Endothelial cell of umbilical vein (primary cell): ENCODE measurements around the gene APCDD1. TPM values are rescaled to one million over a fixed set of nuclear protein-coding genes. Genes with fewer than 3 reads are reported as not detected.

Experiments
- BruUV-seq: library from RNA; stranded (reverse); fragments of 400-500 nt; replicated peaks from 2 replicates; lab custom pipeline; 2021; lab: Mats Ljungman, UMichigan
- CTCF ChIA-PET: fragments of 300-600, 350-600 bp; sonication (Branson Sonifier 250); formaldehyde crosslinking; loops from one replicate; lab custom pipeline; 2021; ENCODE audit warnings: antibody characterized with exemption, inconsistent platforms; lab: Charles Lee
- POLR2A ChIA-PET: fragments of 300-600, 350-600 bp; sonication (Branson Sonifier 250); formaldehyde crosslinking; loops from one replicate; lab custom pipeline; 2021; ENCODE audit warnings: antibody characterized with exemption, inconsistent platforms; lab: Charles Lee
- DNase-seq: peaks from one replicate; pipeline ENCODE4 v3.0.0-alpha.2; 2011; ENCODE audit warnings: low read depth, low spot score
- FAIRE-seq: peaks from 2 replicates; lab custom pipeline; 2011; peaks lifted over from hg19 to GRCh38; lab: Jason Lieb, UNC
- H2AFZ ChIP-seq: 2 replicates; pipeline ENCODE4 v1.6.0; 2012; ENCODE audit warnings: low read depth, low read length, control low read depth, inconsistent platforms
- H3K27ac ChIP-seq: 2 replicates; pipeline ENCODE4 v1.5.1; 2011; ENCODE audit warnings: low read depth, mild to moderate bottlenecking, control low read depth, low read length, moderate library complexity; ENCODE audit not compliant: insufficient read depth
- H3K27me3 ChIP-seq, 2 experiments: 2 replicates each; pipeline versions ENCODE4 v1.6.0 to v1.6.1; 2011; ENCODE audit warnings: low read length in 2 of 2, mixed read lengths in 1 of 2; ENCODE audit not compliant: control insufficient read depth in 2 of 2, insufficient read depth in 2 of 2
- H3K36me3 ChIP-seq, 2 experiments: 2 replicates in 1 of 2; 3 replicates in 1 of 2; pipeline ENCODE4 v1.5.1; 2011; ENCODE audit warnings: low read length in 2 of 2, mild to moderate bottlenecking in 1 of 2, moderate library complexity in 1 of 2; ENCODE audit not compliant: control insufficient read depth in 2 of 2, insufficient read depth in 2 of 2; ENCODE audit errors: extremely low read depth in 1 of 2
- H3K4me1 ChIP-seq: 3 replicates; pipeline ENCODE4 v1.5.1; 2011; ENCODE audit warnings: mild to moderate bottlenecking, low read length; ENCODE audit not compliant: control insufficient read depth, insufficient read depth; ENCODE audit errors: extremely low read depth
- H3K4me2 ChIP-seq: 2 replicates; pipeline ENCODE4 v1.6.1; 2011; ENCODE audit warnings: low read length, control low read depth, mixed read lengths; ENCODE audit not compliant: insufficient read depth
- H3K4me3 ChIP-seq, 3 experiments: fragments of 200-600 bp in 1 of 3; sonication (generic), shearing (Covaris generic) in 1 of 3; replicated peaks in 1 of 3; 2 replicates each; pipeline ENCODE4 v1.5.1; 2011 to 2016; ENCODE audit warnings: control low read depth in 3 of 3, low read length in 3 of 3, mild to moderate bottlenecking in 2 of 3, inconsistent platforms in 1 of 3, low read depth in 1 of 3, moderate library complexity in 1 of 3; ENCODE audit not compliant: insufficient read depth in 1 of 3
- H3K79me2 ChIP-seq: 2 replicates; pipeline ENCODE4 v1.6.0; 2012; ENCODE audit warnings: low read length, inconsistent platforms; ENCODE audit not compliant: control insufficient read depth, insufficient read depth
- H3K9ac ChIP-seq: replicated peaks from 2 replicates; pipeline ENCODE3; 2011; ENCODE audit warnings: low read length, control low read depth; ENCODE audit not compliant: insufficient read depth; ENCODE audit errors: extremely low read depth
- H3K9me1 ChIP-seq: replicated peaks from 3 replicates; pipeline ENCODE4 v1.6.0; 2011; ENCODE audit warnings: mild to moderate bottlenecking, low read length; ENCODE audit not compliant: control insufficient read depth, insufficient read depth; ENCODE audit errors: extremely low read depth
- H3K9me3 ChIP-seq: replicated peaks from 2 replicates; pipeline ENCODE4 v1.5.1; 2012; ENCODE audit warnings: low read length, inconsistent platforms; ENCODE audit not compliant: control insufficient read depth, insufficient read depth
- H4K20me1 ChIP-seq: replicated peaks from 2 replicates; pipeline ENCODE3; 2011; ENCODE audit warnings: mild to moderate bottlenecking, low read length; ENCODE audit not compliant: control insufficient read depth, insufficient read depth; ENCODE audit errors: extremely low read depth
- CTCF ChIP-seq, 2 donors: IDR thresholded peaks; 1 replicate in 1 of 2; 2 replicates in 1 of 2; pipeline ENCODE4 v1.5.1; 2011; ENCODE audit warnings: low read length in 2 of 2, mild to moderate bottlenecking in 2 of 2, moderate library complexity in 2 of 2, control low read depth in 1 of 2, inconsistent platforms in 1 of 2, low read depth in 1 of 2; ENCODE audit not compliant: insufficient read depth in 1 of 2; ENCODE audit errors: extremely low read depth in 1 of 2
- EZH2 ChIP-seq: IDR thresholded peaks from 2 replicates; pipeline ENCODE4 v1.6.1; 2012; ENCODE audit warnings: borderline replicate concordance, low read depth, mild to moderate bottlenecking, moderate library complexity, low read length, inconsistent platforms; ENCODE audit not compliant: severe bottlenecking
- FOS ChIP-seq: IDR thresholded peaks from 2 replicates; pipeline ENCODE4 v1.6.1; 2011; ENCODE audit warnings: mild to moderate bottlenecking, low read length, moderate library complexity, borderline replicate concordance; ENCODE audit not compliant: insufficient read depth
- GATA2 ChIP-seq: IDR thresholded peaks from 2 replicates; pipeline ENCODE4 v1.7.0; 2011; ENCODE audit warnings: low read depth, mild to moderate bottlenecking, moderate library complexity, mixed read lengths, low read length; ENCODE audit not compliant: insufficient read length, insufficient read depth
- JUN ChIP-seq: IDR thresholded peaks from 2 replicates; pipeline ENCODE4 v1.6.1; 2011; ENCODE audit warnings: borderline replicate concordance, low read depth; ENCODE audit not compliant: insufficient read length, insufficient read depth
- MAX ChIP-seq: IDR thresholded peaks from 2 replicates; pipeline ENCODE4 v1.6.1; 2011; ENCODE audit not compliant: insufficient read depth, insufficient read length
- MYC ChIP-seq: IDR thresholded peaks from one replicate; pipeline ENCODE4 v1.6.1; 2011; ENCODE audit warnings: mild to moderate bottlenecking, low read depth, low read length
- POLR2A ChIP-seq: IDR thresholded peaks from 2 replicates; pipeline ENCODE4 v1.6.1; 2012; ENCODE audit warnings: low read depth, mild to moderate bottlenecking, control low read depth, low read length
- POLR2AphosphoS5 ChIP-seq: IDR thresholded peaks from 2 replicates; pipeline ENCODE4 v1.6.1; 2012; ENCODE audit warnings: low read depth, mild to moderate bottlenecking, control low read depth, low read length, moderate library complexity; ENCODE audit not compliant: insufficient read depth
- dilution Hi-C: fragments of 300-500 bp; cut with MboI; formaldehyde crosslinking; loops from one replicate; pipeline ENCODE4 v1.15.0; 2019; ENCODE audit warnings: low sequenced_read_pairs; ENCODE audit not compliant: extremely low pct_ligation_motif_present
- intact Hi-C: fragments of 100-400 bp; cut with micrococcal nuclease; formaldehyde crosslinking; loops from one replicate; pipeline ENCODE4 v1.10.0; 2022
- polyA plus RNA-seq, 4 experiments: library from polyadenylated mRNA; depleted of rRNA in 3 of 4; stranded (reverse) in 3 of 4; unstranded in 1 of 4; fragments of >200 nt; gene quantifications; 2 replicates each; pipeline versions ENCODE4 v1.2.1 to v1.2.3, GENCODE V29; 2011 to 2012; ENCODE audit warnings: missing spikeins in 1 of 4
- total RNA-seq: library from RNA; stranded (reverse); gene quantifications from 2 replicates; pipeline ENCODE4 v1.2.3, GENCODE V29; 2021

APCDD1 gene
- total and polyA plus RNA-seq, 2 donors (not counting 3 experiments of a cell fraction or from before 2014, with no cell fraction given) = 0.95 to 1.4 TPM

- POLR2A ChIA-PET = no interaction called here
- CTCF ChIA-PET = no interaction called here
- Histone ChIP-seq H2AFZ (no peak overlapping the region), H3K4me3 (no peak overlapping the region), H3K9me1 (no peaks in the 10 kb centered on the region), H3K9me3 (no peaks in the 10 kb centered on the region), H4K20me1 (no peaks in the 10 kb centered on the region), H3K4me2 (no peak overlapping the region), H3K9ac (no peak overlapping the region), H3K27me3 (peaks cover 0 to 2% of the 10 kb centered on the region in 2 experiments), H3K27ac (no peak overlapping the region), H3K36me3 (no peaks in the 10 kb centered on the region), H3K79me2 (no peaks in the 10 kb centered on the region), H3K4me1 (no peaks in the 10 kb centered on the region)
- TF ChIP-seq POLR2A (no peak), FOS (no peak), JUN (no peak), MAX (no peak), GATA2 (no peak), CTCF (IDR thresholded peaks at IDR 0.05; ENCODE audit: extremely low read depth in 1 of 2, insufficient read depth in 1 of 2, low read depth in 1 of 2, low read length in 2 of 2) (no peak), MYC (no peak), EZH2 (no peak), POLR2AphosphoS5 (no peak)
- DNase-seq (no peak), FAIRE-seq (no peak)
- intact Hi-C loops = no loop called here
- dilution Hi-C loops = no loop called here
- BruUV-seq = no TSS peak
Observed at GRCh38 chr18:10476338-10476791, 21.9 kb downstream of the APCDD1 start.
